Measurements from ENCODE around the gene ATP5ME.
"Not testable (repeated sequence)": the region's sequence is repeated elsewhere in the genome, so short reads cannot be mapped to it uniquely, and the experiment has no call there.

ATP5ME gene

GRCh38 chr4:635851-636627, 38.0 kb downstream of the ATP5ME start:
- no peak for DNase-seq (ENCODE audit: low spot score)
- in situ Hi-C loops (cut with MboI; ENCODE audit: low pct_unique_long_range_greater_than_20kb, low sequenced_read_pairs, unreplicated experiment): no loop called here
- TF ChIP-seq CTCF (IDR thresholded peaks at IDR 0.05; ENCODE audit: extremely low read depth, insufficient read depth, missing control alignments): no peak

GRCh38 chr4:635066-635835, 38.8 kb downstream of the ATP5ME start:
- in situ Hi-C loops (cut with MboI; ENCODE audit: low pct_unique_long_range_greater_than_20kb, low sequenced_read_pairs, unreplicated experiment); DNase-seq (ENCODE audit: low spot score): not testable (repeated sequence)

GRCh38 chr4:634599-634985, 39.5 kb downstream of the ATP5ME start:
- no peak for DNase-seq (ENCODE audit: low spot score)
- TF ChIP-seq CTCF (IDR thresholded peaks at IDR 0.05; ENCODE audit: extremely low read depth, insufficient read depth, missing control alignments): no peak
- in situ Hi-C loops (cut with MboI; ENCODE audit: low pct_unique_long_range_greater_than_20kb, low sequenced_read_pairs, unreplicated experiment): no loop called here

GRCh38 chr4:633976-634598, 40.0 kb downstream of the ATP5ME start:
- no peak for DNase-seq (ENCODE audit: low spot score)
- in situ Hi-C loops (cut with MboI; ENCODE audit: low pct_unique_long_range_greater_than_20kb, low sequenced_read_pairs, unreplicated experiment): no loop called here
- TF ChIP-seq CTCF (IDR thresholded peaks at IDR 0.05; ENCODE audit: extremely low read depth, insufficient read depth, missing control alignments): no peak

GRCh38 chr4:633406-633805, 40.7 kb downstream of the ATP5ME start:
- no peak for DNase-seq (ENCODE audit: low spot score)
- TF ChIP-seq CTCF (IDR thresholded peaks at IDR 0.05; ENCODE audit: extremely low read depth, insufficient read depth, missing control alignments): no peak
- in situ Hi-C loops (cut with MboI; ENCODE audit: low pct_unique_long_range_greater_than_20kb, low sequenced_read_pairs, unreplicated experiment): no loop called here

GRCh38 chr4:632926-633325, 41.1 kb downstream of the ATP5ME start:
- in situ Hi-C loops (cut with MboI; ENCODE audit: low pct_unique_long_range_greater_than_20kb, low sequenced_read_pairs, unreplicated experiment): no loop called here
- TF ChIP-seq CTCF (IDR thresholded peaks at IDR 0.05; ENCODE audit: extremely low read depth, insufficient read depth, missing control alignments): no peak
- DNase-seq (ENCODE audit: low spot score): no peak

All from GM13977 (cell line).